Neuronal stem cell (in vitro differentiated cells): ENCODE results near the gene CORO2B.
A peak's percentile ranks its signal among the peaks of the same experiment; 100 is the strongest.

Experiments used
- DNase-seq: peaks from one replicate; pipeline ENCODE4 v3.0.0-alpha.2; 2013; ENCODE audit warnings: low spot score
- H2AFZ ChIP-seq: one replicate; pipeline ENCODE4 v1.6.1; 2013; ENCODE audit warnings: mild to moderate bottlenecking, low read length, inconsistent platforms
- H2AK5ac ChIP-seq: 2 replicates; pipeline ENCODE4 v1.6.1; 2013; ENCODE audit warnings: low read depth, mild to moderate bottlenecking, inconsistent platforms, low read length, moderate library complexity, mixed read lengths
- H2BK120ac ChIP-seq: 2 replicates; pipeline ENCODE4 v1.6.1; 2013; ENCODE audit warnings: low read depth, mild to moderate bottlenecking, inconsistent platforms, low read length, moderate library complexity, mixed read lengths
- H2BK12ac ChIP-seq: one replicate; pipeline ENCODE4 v1.6.1; 2013; ENCODE audit warnings: low read length, inconsistent platforms
- H2BK15ac ChIP-seq: 2 replicates; pipeline ENCODE4 v1.6.1; 2013; ENCODE audit warnings: mild to moderate bottlenecking, low read length, inconsistent platforms, mixed read lengths
- H2BK5ac ChIP-seq: one replicate; pipeline ENCODE4 v1.6.1; 2013; ENCODE audit warnings: inconsistent platforms, mild to moderate bottlenecking, low read length, moderate library complexity
- H3K14ac ChIP-seq: one replicate; pipeline ENCODE4 v1.6.1; 2013; ENCODE audit warnings: low read length, inconsistent platforms
- H3K18ac ChIP-seq: 2 replicates; pipeline ENCODE4 v1.6.1; 2013; ENCODE audit warnings: low read length, inconsistent platforms
- H3K23ac ChIP-seq: 2 replicates; pipeline ENCODE4 v1.6.1; 2013; ENCODE audit warnings: low read depth, mild to moderate bottlenecking, mixed read lengths, low read length, inconsistent platforms; ENCODE audit not compliant: poor library complexity
- H3K27ac ChIP-seq: replicated peaks from 3 replicates; pipeline ENCODE4 v1.5.1; 2013; ENCODE audit warnings: low read length, inconsistent platforms
- H3K27me3 ChIP-seq, 3 experiments: 2 replicates each; pipeline ENCODE4 v1.6.1; 2013; ENCODE audit warnings: low read length in 3 of 3, mild to moderate bottlenecking in 2 of 3, inconsistent platforms in 1 of 3, low read depth in 1 of 3, mixed read lengths in 1 of 3, moderate library complexity in 1 of 3; ENCODE audit not compliant: control insufficient read depth in 3 of 3, insufficient read depth in 3 of 3
- H3K36me3 ChIP-seq, 2 donors: replicated peaks in 1 of 2; 2 replicates each; pipeline ENCODE4 v1.6.1; 2013; ENCODE audit warnings: low read length in 2 of 2; ENCODE audit not compliant: control insufficient read depth in 2 of 2, insufficient read depth in 2 of 2
- H3K4ac ChIP-seq: 2 replicates; pipeline ENCODE4 v1.6.1; 2013; ENCODE audit warnings: inconsistent platforms, mild to moderate bottlenecking, low read length, moderate library complexity
- H3K4me1 ChIP-seq, 2 donors: 1 replicate in 1 of 2; 2 replicates in 1 of 2; pipeline ENCODE4 v1.6.1; 2013; ENCODE audit warnings: low read length in 2 of 2, low read depth in 1 of 2; ENCODE audit not compliant: control insufficient read depth in 2 of 2, insufficient read depth in 1 of 2
- H3K4me2 ChIP-seq: one replicate; pipeline ENCODE4 v1.6.1; 2013; ENCODE audit warnings: mild to moderate bottlenecking, low read length, inconsistent platforms; ENCODE audit not compliant: insufficient read depth, poor library complexity, severe bottlenecking
- H3K4me3 ChIP-seq, 2 donors: 2 replicates each; pipeline ENCODE4 v1.5.1; 2013; ENCODE audit warnings: low read length in 2 of 2, mild to moderate bottlenecking in 2 of 2, inconsistent platforms in 1 of 2, moderate library complexity in 1 of 2
- H3K79me1 ChIP-seq: one replicate; pipeline ENCODE4 v1.6.1; 2013; ENCODE audit warnings: low read depth, mild to moderate bottlenecking, inconsistent platforms, low read length, moderate library complexity
- H3K9ac ChIP-seq: one replicate; pipeline ENCODE4 v1.6.1; 2013; ENCODE audit warnings: mild to moderate bottlenecking, low read depth, low read length, inconsistent platforms; ENCODE audit not compliant: poor library complexity
- H3K9me3 ChIP-seq, 2 donors: replicated peaks in 1 of 2; 2 replicates each; pipeline versions ENCODE3 to v1.6.1; 2013; ENCODE audit warnings: low read length in 2 of 2, mild to moderate bottlenecking in 2 of 2, inconsistent platforms in 1 of 2, low read depth in 1 of 2, mixed read lengths in 1 of 2, moderate library complexity in 1 of 2; ENCODE audit not compliant: control insufficient read depth in 2 of 2, insufficient read depth in 1 of 2
- H4K8ac ChIP-seq: one replicate; pipeline ENCODE4 v1.6.1; 2013; ENCODE audit warnings: low read depth, mild to moderate bottlenecking, inconsistent platforms, low read length, moderate library complexity
- H4K91ac ChIP-seq: one replicate; pipeline ENCODE4 v1.6.1; 2013; ENCODE audit warnings: low read length, low read depth, mild to moderate bottlenecking, inconsistent platforms; ENCODE audit not compliant: poor library complexity
- WGBS, 2 donors: extraction: QIAGEN DNeasy Blood & Tissue Kit; methylation state at CpG; one replicate each; pipeline ENCODE4 v1.1.7; 2013; ENCODE audit warnings: missing lambda C conversion rate in 2 of 2, mixed read lengths in 1 of 2; ENCODE audit not compliant: insufficient read length in 2 of 2, insufficient replicate concordance in 1 of 2; ENCODE audit errors: extremely low coverage in 2 of 2; 5-methylcytosine and 5-hydroxymethylcytosine counted together

CORO2B gene

DNA sequence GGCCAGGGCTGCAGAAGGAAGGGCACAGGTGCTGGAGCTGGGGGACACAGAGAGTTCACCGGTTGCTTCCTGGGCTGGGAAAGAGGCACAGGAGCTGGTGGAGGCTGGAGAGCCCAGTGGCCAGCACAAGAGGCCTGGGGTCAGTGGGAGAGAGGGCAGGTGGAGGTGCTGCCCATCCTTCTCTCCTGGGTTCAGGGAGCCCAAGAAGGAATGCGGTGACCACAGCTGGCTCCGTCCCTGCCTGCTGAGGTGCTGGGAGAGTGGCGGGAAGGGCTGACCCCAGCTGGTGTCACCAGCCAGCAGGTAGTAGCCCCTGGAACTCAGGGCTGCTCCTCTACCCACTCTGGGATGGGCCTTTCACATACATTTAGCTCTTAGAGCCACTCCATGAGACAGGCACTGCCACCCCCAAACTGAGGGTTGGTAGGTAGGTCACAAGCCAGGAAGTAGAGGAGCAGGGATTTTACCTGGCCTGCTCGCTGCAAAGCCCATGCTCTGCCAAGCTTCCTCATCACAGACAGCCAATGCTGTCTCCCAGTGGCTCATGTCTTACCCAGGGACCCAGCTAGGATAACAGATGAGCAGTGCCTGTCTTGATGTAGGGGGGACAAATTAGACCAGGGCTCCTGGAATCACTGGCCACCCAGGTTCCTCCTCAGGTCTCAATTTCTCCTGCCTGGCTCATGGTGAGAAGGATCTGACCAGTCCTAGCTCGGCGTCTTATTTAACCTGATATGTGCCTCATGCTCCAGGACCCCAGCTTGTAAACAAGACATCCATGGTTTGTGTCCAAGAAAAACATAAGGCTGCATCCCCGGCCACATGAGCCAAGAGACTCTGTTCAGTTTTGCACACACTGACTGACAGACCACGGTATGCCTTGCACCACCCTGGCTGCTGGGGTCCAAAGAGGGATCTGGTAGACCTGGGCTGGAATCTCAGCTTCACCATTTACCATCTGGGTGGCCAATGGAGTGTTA lies 119.2 kb downstream of the CORO2B start:
- Histone ChIP-seq H3K79me1 (no peaks in the 10 kb centered on the region), H3K36me3 (peaks cover 0 to 10% of the 10 kb centered on the region in 2 donors), H4K8ac (no peak overlapping the region), H3K4me2 (no peak overlapping the region), H3K27ac (no peak overlapping the region), H3K23ac (peak overlapping the region; percentile 14), H3K4ac (no peak overlapping the region), H3K18ac (no peak overlapping the region), H2BK120ac (no peak overlapping the region), H2AFZ (no peak overlapping the region), H3K14ac (peak overlapping the region; percentile 22), H2AK5ac (peak overlapping the region; percentile 67), H4K91ac (no peak overlapping the region), H2BK12ac (no peak overlapping the region), H3K4me1 (peaks cover 20 to 25% of the 10 kb centered on the region in 2 donors), H2BK15ac (no peak overlapping the region), H3K9ac (no peak overlapping the region), H3K4me3 (no peak overlapping the region), H2BK5ac (peak overlapping the region; percentile 4), H3K9me3 (peaks cover 0 to 3% of the 10 kb centered on the region in 2 donors), H3K27me3 (no peaks in the 10 kb centered on the region)
- no CpG with 5 or more reads among the region's 9 CpGs for WGBS, 2 donors
- no peak for DNase-seq

DNA sequence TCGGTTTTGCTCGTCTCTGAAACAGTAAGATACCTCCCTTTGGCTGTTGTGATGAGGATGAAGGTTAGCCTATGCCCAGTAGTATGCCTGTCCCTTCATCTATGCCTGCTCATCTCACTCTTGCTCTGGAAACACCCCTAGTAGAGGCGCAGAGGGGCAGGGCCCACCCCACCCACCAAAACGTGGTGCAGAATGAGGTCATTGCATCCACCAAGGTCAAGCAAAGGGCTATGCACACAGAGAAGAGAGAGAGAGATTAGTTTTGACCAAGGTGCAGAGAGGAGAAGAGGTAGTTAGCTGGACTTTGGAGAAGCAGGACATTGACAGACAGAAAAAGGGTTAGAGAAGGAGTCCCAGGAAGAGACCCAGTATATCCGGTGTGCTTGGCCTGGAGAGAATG lies 119.9 kb downstream of the CORO2B start:
- H2AFZ ChIP-seq = no peak overlapping the region
- no peak overlapping the region for H3K4me3 ChIP-seq
- H2AK5ac ChIP-seq = peak overlapping the region; percentile 31
- H3K27me3 ChIP-seq = no peaks in the 10 kb centered on the region
- H3K9ac ChIP-seq = no peak overlapping the region
- no peak overlapping the region for H3K4me2 ChIP-seq
- no peak overlapping the region for H3K14ac ChIP-seq
- H3K36me3 ChIP-seq = peaks cover 0 to 10% of the 10 kb centered on the region in 2 donors
- H2BK15ac ChIP-seq = no peak overlapping the region
- no peak overlapping the region for H2BK120ac ChIP-seq
- peaks cover 20 to 22% of the 10 kb centered on the region in 2 donors for H3K4me1 ChIP-seq
- no CpG with 5 or more reads among the region's 5 CpGs for WGBS, 2 donors
- no peak overlapping the region for H2BK5ac ChIP-seq
- peak overlapping the region; percentile 14 for H3K23ac ChIP-seq
- no peaks in the 10 kb centered on the region for H3K79me1 ChIP-seq
- no peak overlapping the region for H2BK12ac ChIP-seq
- DNase-seq = no peak
- no peak overlapping the region for H4K91ac ChIP-seq
- no peak overlapping the region for H3K27ac ChIP-seq
- H3K4ac ChIP-seq = no peak overlapping the region
- H4K8ac ChIP-seq = no peak overlapping the region
- H3K9me3 ChIP-seq = peaks cover 0 to 3% of the 10 kb centered on the region in 2 donors
- peak overlapping the region; percentile 39 for H3K18ac ChIP-seq

DNA sequence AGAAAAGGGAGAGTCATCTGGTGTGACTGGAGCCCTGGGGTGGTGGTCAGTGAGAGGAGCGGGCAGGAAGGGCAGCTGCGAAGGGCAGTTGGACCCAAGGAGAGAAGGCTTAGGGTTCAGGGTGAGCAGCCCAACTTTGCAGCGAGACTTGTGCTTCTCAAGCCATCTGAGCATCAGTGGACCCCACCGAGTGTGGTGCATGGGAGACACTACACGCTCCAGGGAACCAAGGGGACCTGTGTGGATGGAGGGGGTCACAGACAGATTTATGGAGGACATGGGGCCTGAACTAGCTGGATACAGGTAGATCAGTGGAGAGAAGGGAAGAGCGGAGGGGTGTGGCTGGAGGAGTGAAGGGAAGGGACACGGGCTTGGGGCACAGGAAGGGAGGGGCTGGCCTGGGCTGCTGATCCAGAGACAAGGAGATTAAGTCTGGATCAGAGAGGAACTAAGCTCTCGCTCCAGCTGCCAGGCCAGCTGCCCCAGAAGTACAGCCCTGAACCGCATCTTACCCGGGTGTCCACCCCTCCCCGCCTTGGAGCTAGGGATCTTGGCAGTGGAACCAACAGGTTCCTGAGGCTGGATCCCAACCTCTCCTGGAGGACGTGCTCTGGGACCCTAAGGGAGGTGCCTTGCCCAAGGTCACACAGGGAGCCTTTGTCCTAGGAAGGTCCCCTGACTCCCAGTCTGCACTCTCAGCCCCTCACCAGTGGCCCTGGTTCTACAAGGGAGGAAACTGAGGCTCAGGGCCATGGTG lies 120.5 kb downstream of the CORO2B start:
- no peak overlapping the region for H2BK5ac ChIP-seq
- H3K27ac ChIP-seq = no peak overlapping the region
- no peaks in the 10 kb centered on the region for H3K27me3 ChIP-seq
- H3K4me1 ChIP-seq = peaks cover 20 to 22% of the 10 kb centered on the region in 2 donors
- H2BK12ac ChIP-seq = no peak overlapping the region
- peak overlapping the region; percentile 16 for H4K91ac ChIP-seq
- no peak for DNase-seq
- H2BK120ac ChIP-seq = no peak overlapping the region
- H2AK5ac ChIP-seq = peak overlapping the region; percentile 95
- H3K9me3 ChIP-seq = peaks cover 0 to 3% of the 10 kb centered on the region in 2 donors
- H3K9ac ChIP-seq = no peak overlapping the region
- no peak overlapping the region for H3K4me2 ChIP-seq
- peak overlapping the region; percentile 8 for H2BK15ac ChIP-seq
- peak overlapping the region; percentile 55 for H3K4ac ChIP-seq
- peaks cover 0 to 10% of the 10 kb centered on the region in 2 donors for H3K36me3 ChIP-seq
- no peak overlapping the region for H4K8ac ChIP-seq
- no peak overlapping the region for H3K4me3 ChIP-seq
- no peaks in the 10 kb centered on the region for H3K79me1 ChIP-seq
- no peak overlapping the region for H3K14ac ChIP-seq
- no peak overlapping the region for H2AFZ ChIP-seq
- WGBS, 2 donors = no CpG with 5 or more reads among the region's 12 CpGs
- no peak overlapping the region for H3K23ac ChIP-seq
- H3K18ac ChIP-seq = peak overlapping the region; percentile 29
